Hepatocyte (in vitro differentiated cells): ENCODE results near the gene ME2.

Experiments
- EZH2phosphoT487 ChIP-seq: fragments of 200-600 bp; sonication (generic); IDR thresholded peaks from one replicate; pipeline ENCODE4 v1.6.1; 2018; ENCODE audit warnings: antibody characterized with exemption, mild to moderate bottlenecking, low read depth, moderate library complexity; ENCODE audit not compliant: unreplicated experiment, severe bottlenecking
- TF ChIP-seq, protein P1 (sequence below): fragments of 200-600 bp; sonication (generic); IDR thresholded peaks from 2 replicates; pipeline ENCODE4 v1.5.1; 2016; ENCODE audit warnings: antibody characterized with exemption, mild to moderate bottlenecking; ENCODE audit not compliant: poor library complexity

DNA sequence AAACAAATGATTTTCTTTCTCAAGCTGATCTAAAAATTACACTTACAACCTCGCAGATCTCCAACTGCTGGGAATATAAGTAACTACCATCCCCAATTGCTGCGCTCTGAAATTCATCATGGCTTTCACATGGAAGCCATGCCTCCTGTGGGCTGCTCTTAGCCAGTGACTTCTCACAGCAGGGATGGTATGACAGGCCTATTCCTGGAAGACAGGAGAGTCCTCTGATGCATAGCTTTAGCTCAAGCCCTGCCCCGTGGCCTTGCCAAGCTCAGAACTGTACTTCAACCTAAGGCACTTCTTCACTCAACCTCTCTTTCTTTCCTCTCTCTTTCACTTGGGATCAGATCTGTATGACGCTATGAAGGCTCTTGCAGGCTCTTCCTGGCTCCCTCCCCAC lies 76.3 kb downstream of the ME2 start:
- TF ChIP-seq, protein P1, sequence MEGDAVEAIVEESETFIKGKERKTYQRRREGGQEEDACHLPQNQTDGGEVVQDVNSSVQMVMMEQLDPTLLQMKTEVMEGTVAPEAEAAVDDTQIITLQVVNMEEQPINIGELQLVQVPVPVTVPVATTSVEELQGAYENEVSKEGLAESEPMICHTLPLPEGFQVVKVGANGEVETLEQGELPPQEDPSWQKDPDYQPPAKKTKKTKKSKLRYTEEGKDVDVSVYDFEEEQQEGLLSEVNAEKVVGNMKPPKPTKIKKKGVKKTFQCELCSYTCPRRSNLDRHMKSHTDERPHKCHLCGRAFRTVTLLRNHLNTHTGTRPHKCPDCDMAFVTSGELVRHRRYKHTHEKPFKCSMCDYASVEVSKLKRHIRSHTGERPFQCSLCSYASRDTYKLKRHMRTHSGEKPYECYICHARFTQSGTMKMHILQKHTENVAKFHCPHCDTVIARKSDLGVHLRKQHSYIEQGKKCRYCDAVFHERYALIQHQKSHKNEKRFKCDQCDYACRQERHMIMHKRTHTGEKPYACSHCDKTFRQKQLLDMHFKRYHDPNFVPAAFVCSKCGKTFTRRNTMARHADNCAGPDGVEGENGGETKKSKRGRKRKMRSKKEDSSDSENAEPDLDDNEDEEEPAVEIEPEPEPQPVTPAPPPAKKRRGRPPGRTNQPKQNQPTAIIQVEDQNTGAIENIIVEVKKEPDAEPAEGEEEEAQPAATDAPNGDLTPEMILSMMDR: no peak
- no peak for TF ChIP-seq EZH2phosphoT487
